Measurements from ENCODE around the gene HDAC11.

The HDAC11 gene

GRCh38 chr3:13537244-13537908, 57.3 kb downstream of the HDAC11 start:
- in situ Hi-C loops (cut with MboI; ENCODE audit: low sequenced_read_pairs, unreplicated experiment) = no loop called here
- no peak for TF ChIP-seq CTCF (IDR thresholded peaks at IDR 0.05; ENCODE audit: borderline replicate concordance, control extremely low read depth, extremely low read depth, insufficient read depth, missing control alignments)
- no peak for DNase-seq (ENCODE audit: low spot score)

- no peak for TF ChIP-seq CTCF (IDR thresholded peaks at IDR 0.05; ENCODE audit: borderline replicate concordance, control extremely low read depth, extremely low read depth, insufficient read depth, missing control alignments)
- DNase-seq (ENCODE audit: low spot score) = no peak
- in situ Hi-C loops (cut with MboI; ENCODE audit: low sequenced_read_pairs, unreplicated experiment) = no loop called here
Observed at GRCh38 chr3:13537909-13538296, 57.8 kb downstream of the HDAC11 start.

DNA sequence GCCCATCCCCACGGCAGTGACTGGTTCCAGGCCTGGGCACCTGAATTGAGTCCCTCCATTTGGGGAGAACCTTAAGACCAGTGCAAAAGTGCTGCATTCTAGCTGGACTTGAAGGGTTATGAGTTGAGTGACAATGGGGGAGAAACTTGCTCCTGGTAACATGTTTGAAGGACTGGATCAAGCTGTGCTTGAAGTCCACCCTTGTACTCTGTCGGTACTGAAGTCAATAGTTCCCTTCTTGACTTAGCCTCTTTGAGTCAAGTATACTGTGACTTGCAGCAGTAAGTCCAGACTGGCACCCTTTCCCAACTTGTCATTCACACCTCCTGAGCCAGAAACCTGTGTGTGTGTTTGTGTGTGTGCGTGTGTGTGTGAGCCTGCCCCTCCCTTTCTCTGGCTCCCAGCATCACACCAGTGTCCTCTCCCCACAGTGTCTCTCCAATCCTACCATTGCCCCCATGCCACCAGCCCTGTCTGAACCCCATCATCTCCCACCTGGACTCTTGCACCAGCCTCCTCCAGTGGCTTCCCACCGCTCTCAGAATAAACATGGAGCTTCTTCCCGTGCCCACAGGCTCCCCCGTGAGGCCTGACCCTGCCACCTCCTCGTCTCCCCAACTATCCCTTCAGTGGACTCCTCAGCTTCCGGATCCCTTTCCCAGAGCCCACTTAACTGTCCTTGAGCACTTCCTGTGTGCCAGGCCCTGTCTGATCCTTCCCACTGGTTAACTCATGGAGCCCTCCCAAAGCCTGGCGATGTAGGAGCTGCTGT, 58.6 kb downstream of the HDAC11 start:
- in situ Hi-C loops (cut with MboI; ENCODE audit: low sequenced_read_pairs, unreplicated experiment) = no loop called here
- DNase-seq (ENCODE audit: low spot score) = no peak
- TF ChIP-seq CTCF (IDR thresholded peaks at IDR 0.05; ENCODE audit: borderline replicate concordance, control extremely low read depth, extremely low read depth, insufficient read depth, missing control alignments) = no peak

DNA sequence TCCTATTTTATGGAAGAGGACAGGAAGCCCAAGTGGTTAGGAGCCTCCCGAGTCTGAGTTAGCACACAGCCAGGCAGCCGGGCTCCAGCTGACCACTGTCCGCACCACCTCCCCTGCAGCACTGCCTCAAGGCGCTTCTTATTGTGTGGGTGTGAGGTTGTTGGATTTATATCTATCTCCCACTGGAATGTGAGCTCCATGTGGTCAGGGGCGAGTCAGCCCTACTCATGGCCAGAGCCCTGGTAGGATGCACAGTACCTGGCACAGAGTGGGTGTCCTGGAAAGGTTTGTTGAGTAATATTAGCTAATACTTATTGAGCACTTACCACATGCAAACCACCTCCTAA, 59.2 kb downstream of the HDAC11 start:
- no peak for DNase-seq (ENCODE audit: low spot score)
- no peak for TF ChIP-seq CTCF (IDR thresholded peaks at IDR 0.05; ENCODE audit: borderline replicate concordance, control extremely low read depth, extremely low read depth, insufficient read depth, missing control alignments)
- in situ Hi-C loops (cut with MboI; ENCODE audit: low sequenced_read_pairs, unreplicated experiment) = no loop called here

GRCh38 chr3:13539671-13540070, 59.6 kb downstream of the HDAC11 start:
- in situ Hi-C loops (cut with MboI; ENCODE audit: low sequenced_read_pairs, unreplicated experiment) = no loop called here
- no peak for TF ChIP-seq CTCF (IDR thresholded peaks at IDR 0.05; ENCODE audit: borderline replicate concordance, control extremely low read depth, extremely low read depth, insufficient read depth, missing control alignments)
- DNase-seq (ENCODE audit: low spot score) = no peak

DNA sequence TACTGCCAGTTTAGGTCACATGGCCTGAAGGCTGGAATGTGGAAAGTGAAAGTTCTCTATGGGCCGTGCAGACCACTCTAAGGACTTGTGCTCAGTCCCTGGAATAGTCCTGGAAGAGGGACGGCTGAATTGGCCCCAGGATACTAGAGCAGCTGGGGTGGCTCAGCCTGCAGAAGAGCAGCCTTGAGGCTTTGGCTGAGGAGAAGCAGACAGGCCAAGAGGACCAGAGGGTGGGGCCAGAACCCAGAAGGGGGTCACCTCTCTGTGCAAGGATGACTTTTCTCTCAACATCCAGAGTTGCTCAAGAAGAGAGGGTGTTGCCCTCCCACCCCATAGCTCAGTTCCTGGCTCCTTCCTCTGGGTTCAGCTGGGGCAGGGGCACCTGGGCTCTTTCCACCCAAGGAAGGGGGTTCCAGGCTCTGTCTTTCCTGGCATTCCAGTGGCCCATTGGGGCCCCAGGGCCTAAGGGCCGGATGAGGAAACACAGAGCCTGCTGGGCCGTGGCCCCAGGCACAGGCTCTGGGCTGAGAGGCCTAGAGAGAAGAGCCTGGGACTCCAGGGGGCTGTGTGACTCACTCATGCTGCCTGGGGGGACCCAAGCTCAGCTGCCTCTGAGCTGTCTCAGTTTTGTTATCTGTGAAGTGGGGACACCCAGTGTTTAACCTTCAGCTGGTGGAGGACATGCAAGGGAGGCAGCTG, 60.3 kb downstream of the HDAC11 start:
- in situ Hi-C loops (cut with MboI; ENCODE audit: low sequenced_read_pairs, unreplicated experiment) = no loop called here
- TF ChIP-seq CTCF (IDR thresholded peaks at IDR 0.05; ENCODE audit: borderline replicate concordance, control extremely low read depth, extremely low read depth, insufficient read depth, missing control alignments) = no peak
- DNase-seq (ENCODE audit: low spot score) = no peak

Data from GM13976 (cell line).